Vagina (tissue), 2 donors: ENCODE measurements around the gene ANO2.

Experiments used
- POLR2A ChIP-seq, 2 donors: fragments of 450-650 bp; IDR thresholded peaks; one replicate each; pipeline ENCODE4 v1.6.1; 2017; ENCODE audit warnings: antibody characterized with exemption in 2 of 2, mild to moderate bottlenecking in 2 of 2, moderate library complexity in 2 of 2
- POLR2AphosphoS5 ChIP-seq, 2 donors: sonication (generic); formaldehyde crosslinking; IDR thresholded peaks; one replicate each; pipeline ENCODE4 v1.9.0; 2017; ENCODE audit warnings: antibody characterized with exemption in 2 of 2, mild to moderate bottlenecking in 2 of 2, low read depth in 1 of 2; ENCODE audit not compliant: insufficient read depth in 1 of 2
- TF ChIP-seq, protein P1 (sequence below), 3 experiments: fragments of 450-650 bp in 2 of 3; fragments of 200-600 bp in 1 of 3; sonication (generic) in 1 of 3; IDR thresholded peaks; one replicate each; pipeline ENCODE4 v1.5.1; 2017 to 2019; ENCODE audit warnings: antibody characterized with exemption in 3 of 3, mild to moderate bottlenecking in 2 of 3, moderate library complexity in 2 of 3

DNA sequence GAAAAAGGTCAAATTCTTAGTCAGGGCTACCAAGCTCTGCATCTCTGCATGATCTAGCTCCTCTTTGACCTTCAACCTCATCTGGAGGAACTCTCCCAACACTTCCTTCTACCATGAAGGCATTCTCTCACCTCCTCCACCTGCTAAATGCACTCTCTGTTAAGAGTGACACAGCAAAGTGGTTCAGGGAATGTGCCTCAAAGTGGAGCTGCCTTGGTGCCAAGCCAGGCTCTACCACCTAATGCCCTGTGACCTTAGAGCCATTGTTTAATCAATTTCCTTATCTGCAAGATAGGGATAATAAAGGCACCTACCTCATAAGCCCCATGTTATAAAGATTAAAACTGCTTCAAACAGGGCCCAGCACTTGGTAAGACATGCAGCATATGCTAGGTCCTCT, 236.7 kb downstream of the ANO2 start:
- TF ChIP-seq, protein P1, sequence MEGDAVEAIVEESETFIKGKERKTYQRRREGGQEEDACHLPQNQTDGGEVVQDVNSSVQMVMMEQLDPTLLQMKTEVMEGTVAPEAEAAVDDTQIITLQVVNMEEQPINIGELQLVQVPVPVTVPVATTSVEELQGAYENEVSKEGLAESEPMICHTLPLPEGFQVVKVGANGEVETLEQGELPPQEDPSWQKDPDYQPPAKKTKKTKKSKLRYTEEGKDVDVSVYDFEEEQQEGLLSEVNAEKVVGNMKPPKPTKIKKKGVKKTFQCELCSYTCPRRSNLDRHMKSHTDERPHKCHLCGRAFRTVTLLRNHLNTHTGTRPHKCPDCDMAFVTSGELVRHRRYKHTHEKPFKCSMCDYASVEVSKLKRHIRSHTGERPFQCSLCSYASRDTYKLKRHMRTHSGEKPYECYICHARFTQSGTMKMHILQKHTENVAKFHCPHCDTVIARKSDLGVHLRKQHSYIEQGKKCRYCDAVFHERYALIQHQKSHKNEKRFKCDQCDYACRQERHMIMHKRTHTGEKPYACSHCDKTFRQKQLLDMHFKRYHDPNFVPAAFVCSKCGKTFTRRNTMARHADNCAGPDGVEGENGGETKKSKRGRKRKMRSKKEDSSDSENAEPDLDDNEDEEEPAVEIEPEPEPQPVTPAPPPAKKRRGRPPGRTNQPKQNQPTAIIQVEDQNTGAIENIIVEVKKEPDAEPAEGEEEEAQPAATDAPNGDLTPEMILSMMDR (IDR thresholded peaks at IDR 0.05): no peak
- TF ChIP-seq POLR2AphosphoS5 (IDR thresholded peaks at IDR 0.05; ENCODE audit: insufficient read depth in 1 of 2, low read depth in 1 of 2) (no peak), POLR2A (IDR thresholded peaks at IDR 0.05) (no peak)
